Fibroblast of skin of left quadriceps (primary cell): ENCODE data around the gene SH3RF3.
"Not testable (repeated sequence)": the region's sequence is repeated elsewhere in the genome, so short reads cannot be mapped to it uniquely, and the experiment has no call there.

ENCODE experiments used
- DNase-seq, 2 experiments: peaks; one replicate each; pipeline ENCODE4 v3.0.0-alpha.2; 2013; ENCODE audit warnings: low read depth in 2 of 2

The SH3RF3 gene

DNA sequence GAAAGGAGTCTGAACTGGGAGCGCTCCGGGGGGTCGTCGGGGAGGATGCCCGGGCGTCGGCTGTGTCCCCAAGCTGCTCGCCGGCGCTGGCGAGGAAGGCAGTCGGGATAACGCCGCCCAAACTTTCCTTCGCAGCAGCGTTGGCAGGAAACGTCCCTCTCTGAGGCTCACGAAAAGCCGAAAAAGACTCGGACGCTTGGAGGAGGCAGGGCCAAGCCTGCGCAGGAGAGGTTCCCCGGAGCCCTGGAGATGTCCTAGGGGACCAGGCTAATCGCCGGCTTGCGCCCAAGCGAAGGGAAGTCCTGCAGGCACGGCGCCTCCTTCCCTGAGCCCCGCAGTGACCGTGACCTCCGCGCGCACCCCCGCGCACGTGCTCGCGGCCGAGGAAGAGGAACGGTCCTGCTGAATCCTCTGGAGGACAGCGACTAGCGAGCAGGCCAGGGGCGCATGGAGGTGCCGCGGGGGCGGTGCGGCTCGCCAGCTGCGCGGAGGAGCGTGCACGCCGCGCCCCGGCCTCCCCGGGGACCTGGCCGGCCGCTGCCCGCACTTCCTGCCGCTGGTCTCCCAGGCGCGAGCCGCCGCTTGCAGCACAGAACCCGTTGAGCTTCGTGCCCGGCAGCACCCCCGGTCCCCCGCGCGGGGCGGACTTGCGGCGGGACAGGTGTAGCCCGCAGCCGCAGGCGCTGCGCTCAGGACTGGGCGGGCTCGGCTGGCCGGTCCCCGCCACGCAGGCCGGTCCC, at the start of gene SH3RF3:
TSS of gene SH3RF3 (plus strand) at position 590 of the 740 bp plus-strand sequence.
- no peak for DNase-seq

DNA sequence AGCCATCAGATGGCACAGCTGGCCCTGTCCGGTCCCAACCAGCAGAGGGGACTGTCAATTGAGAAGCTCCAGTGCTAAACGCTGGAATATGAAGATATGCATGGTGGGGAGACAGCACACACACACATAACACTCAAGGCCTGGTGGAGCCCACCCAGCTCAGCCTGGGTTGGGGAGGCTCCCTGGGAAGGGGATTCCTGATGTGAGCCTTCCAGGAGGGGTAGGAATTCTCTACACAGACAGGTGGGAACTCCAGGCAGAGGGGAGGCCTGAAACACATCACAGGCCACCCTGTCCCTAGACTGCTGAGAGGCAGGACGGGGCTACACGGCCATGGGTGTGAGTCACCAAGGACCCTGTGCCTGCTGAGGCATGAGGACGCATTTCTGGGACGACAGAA, 49.4 kb upstream of the SH3RF3 start:
- DNase-seq: no peak

DNA sequence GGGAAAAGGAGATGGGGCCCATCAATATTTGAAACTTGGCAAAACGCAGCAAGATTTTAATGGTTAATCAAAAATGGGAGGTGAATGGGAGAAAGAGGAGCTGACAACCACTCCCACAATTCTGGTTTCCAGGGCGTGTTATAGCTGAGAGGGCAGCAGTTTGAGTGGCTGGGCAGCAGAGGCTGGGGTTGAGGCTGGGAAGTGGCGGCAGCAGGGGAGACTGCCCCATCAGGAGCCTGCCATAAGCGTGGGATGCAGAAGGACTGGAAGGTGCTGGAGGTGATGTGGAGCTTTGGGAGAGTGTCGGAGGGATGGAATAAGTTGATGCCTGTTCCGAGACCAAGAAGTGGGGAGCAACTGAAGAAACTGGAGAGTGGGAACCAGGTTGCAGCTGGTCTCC, 48.9 kb upstream of the SH3RF3 start:
- DNase-seq: no peak

DNA sequence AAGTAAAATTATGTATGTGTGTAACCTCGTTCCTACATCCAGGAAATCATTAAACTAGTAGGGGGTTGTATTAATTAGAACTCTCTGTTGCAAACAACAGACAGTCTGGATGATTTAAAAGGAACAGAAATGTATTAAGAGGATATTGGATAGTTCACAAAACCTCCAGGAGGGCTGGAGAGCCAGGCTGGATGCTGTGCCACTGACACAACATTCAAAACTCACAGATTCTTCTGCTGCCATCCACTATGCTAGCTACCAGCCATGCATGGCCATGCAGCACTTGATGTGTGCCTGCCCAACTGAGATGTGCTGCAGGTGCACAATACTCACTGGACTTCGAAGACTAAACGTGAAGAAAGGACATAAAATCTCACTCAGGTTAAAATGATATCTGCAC, 48.2 kb upstream of the SH3RF3 start:
- DNase-seq: no peak

DNA sequence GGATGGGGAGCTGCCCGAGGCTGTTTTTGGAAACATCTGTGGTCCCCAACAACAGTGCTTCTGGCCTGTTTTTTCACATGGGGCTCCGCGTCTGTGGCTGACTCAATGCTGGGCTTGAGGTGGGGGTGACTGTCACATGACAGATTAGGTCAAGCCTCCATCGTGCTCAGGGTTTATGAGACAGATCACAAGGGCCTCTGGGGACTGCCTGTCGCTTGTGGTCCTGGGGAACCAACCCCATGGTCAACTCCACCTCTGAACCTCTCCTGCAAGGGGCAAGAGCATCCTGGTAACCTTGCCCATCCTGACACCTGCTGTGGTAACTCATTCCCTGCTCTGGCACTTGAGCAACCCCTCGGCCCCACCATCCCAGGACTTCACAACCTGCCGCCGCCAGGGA, 47.6 kb upstream of the SH3RF3 start:
- DNase-seq: no peak

DNA sequence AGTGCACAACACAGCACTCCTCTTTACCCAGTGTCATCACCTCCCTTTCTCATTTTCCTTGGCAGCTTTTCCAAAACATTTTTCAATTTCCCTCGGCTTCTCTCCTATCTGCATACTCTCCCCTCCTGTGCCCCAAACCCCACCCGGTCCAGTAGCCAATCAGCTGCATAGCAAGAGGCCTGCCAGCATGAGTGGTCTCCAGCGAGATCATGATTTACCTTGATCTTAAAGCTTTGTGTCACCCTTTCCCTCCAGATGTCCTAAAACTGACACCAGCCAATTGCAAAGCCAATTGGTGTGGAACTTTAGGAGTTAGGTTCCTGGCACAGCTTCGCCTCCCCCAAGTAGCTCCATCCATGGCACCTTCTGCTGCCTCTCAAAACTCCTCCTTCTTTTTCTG, 45.2 kb upstream of the SH3RF3 start:
- no peak for DNase-seq

DNA sequence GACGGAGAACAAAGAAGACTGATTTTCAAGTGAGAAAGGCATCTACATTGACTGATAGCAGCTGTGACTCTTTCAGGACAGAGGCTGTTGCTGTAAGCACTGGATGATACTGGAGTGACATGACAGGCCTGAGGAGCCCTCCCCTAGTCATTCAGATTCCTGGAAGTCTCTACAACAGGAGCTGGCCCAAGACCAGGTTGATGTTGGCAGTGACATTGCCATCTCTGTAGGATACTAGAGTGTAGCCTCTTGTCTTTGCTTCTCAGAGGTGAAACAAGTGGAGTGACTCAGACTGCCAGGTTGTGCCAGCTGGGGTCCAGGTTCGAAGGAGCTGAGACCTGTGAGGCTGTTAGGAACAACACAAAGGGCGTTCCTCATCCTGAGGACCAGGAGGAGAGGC, 44.7 kb upstream of the SH3RF3 start:
- DNase-seq: no peak

DNA sequence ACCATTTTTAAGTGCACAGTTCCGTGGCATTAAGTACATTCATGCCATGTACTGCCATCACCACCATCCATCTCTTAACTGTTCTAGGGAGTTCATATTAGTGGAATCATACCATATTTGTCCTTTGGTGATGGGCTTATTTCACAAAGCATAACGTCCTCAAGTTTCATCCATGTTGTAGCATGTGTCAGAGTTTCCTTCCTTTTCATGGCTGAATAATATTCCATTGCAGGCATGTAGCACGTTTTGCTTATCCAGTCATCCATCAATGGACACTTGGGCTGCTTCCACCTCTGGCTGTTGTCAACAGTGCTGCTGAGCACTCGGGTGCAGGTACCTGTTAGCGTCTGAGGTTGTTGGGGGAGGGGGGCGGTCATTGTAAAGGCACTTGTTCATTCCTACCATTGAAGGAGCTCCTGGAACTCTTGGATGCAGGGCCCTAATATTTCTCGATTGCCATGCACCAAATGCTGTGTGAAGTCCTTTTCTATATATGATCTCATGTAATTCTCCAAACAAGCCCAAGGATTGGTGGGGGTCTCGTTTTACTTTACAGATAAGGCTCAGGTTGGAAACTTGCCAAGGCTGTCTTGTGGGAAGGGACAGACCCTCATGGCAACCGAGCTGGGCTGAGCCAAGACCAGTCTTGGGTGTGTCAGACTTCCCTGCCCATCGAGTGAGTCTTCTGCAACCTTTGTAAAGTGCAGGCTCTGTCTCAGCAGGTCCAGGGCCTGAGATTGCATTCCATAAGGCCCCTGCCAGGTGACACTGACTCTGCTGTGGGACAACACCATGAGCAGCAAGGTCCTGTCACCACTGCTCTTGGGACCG, 42.9 kb upstream of the SH3RF3 start:
- DNase-seq: no peak

DNA sequence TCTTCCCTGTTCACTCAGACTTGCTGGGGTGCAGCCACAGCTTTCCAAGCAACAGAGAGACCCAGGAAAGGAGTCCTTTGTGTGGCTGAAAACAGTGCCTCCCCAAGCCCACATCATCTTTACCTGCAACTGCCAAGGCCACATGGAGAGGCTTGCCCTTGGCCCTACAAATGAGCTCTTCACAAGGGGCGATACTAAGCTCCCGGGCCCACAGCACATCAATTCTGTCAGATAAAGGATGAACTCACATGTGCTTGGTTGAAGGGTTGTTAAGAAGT, 42.3 kb upstream of the SH3RF3 start:
- no peak for DNase-seq

DNA sequence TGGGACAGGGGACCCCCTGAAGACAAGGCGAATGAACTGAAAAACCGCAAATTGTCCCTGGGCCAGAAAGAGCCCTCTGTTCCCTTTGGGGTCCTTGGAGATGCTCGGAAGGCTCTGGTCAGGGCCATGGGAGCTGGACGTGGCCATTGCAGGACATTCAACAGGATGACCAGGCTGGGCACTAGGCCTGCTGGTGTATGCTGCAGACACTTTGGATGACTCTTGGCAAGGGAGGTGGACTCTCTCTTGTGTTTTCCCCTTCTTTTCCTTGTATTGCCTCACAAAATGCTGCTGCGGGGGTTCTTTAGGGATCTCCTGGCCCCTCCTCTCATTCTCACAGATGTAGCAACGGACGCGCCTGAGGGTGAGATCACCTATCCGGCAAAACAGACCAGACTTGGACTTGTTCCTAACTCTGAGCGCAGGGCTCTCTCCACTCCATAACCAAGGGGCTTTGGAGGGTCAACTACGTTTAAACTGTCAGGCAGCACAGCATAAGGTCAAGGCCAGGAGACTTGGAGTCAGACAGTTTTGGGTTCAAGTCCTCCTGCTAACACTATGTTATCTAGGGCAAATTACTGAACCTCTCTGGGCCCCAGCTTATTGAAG, 41.8 kb upstream of the SH3RF3 start:
- DNase-seq: no peak

DNA sequence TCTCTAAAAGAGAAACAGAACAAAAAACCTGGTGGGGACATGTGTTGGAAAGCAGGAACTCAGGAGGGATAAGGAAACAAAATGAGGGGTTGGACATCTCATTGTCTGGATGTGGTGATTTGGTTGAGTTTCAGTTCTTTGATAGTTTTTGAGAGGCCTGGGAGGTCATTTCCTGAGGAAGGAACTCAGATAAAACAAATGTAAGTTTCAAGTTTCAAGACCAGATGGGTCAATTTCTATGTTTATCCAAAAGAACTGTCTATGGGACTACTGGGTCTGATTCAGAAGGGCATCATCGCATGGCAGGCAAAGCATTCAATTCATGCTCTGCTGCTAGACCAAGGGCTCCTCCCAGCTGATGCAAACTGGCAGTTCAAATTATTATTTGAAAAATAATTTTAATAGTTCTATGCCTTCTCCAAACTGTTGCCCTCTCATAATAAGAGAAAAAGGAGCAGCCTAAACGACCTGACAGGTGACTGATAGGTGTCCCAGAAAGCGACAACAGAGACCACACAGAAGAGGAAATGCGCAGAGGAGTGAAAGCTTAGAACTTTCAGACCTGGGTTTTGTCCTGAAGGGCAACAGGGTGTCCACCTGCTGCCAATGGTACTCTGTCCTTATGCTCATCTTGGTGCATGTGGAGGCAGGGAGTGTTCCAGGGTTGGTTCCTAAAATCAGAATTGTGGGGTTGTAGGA, 39.3 kb upstream of the SH3RF3 start:
- DNase-seq: no peak

DNA sequence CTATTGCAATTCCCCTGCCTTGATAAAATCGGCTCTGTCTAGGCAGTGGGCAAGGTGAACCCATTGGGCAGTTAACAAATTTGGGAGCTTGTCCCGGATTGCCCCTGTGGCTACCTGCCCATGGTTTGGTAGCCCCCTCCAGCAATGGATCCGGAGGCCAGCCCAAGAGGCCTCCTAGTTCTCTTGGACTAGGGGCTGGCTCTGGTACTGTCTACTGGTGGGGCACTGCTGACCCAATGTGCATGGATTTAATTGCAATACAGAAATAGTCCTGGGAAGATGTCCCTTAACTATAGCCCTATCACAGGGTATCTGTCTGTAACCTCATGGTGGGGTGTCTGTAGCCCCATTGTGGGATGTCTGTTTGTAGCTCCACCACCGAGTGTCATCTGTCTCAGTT, 37.5 kb upstream of the SH3RF3 start:
- no peak for DNase-seq

DNA sequence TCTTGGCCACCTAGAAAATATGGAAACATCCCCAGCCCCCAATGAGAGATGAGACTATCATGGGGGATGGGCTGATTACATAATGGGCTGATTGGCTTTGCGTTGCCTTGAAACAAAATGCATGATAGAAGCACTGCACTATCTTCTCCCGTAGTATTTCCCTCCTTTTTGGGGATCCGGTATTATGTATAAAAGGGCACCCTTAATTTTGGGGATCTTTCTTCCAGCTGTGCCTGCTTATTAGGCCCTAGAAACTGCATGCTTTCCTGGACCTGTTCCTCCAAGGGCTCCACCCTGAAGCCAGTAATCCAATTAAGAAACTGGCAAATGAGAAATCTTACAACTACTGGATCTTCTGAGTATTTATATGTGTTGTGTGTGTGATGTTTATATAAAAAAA, 34.9 kb upstream of the SH3RF3 start:
- no peak for DNase-seq

DNA sequence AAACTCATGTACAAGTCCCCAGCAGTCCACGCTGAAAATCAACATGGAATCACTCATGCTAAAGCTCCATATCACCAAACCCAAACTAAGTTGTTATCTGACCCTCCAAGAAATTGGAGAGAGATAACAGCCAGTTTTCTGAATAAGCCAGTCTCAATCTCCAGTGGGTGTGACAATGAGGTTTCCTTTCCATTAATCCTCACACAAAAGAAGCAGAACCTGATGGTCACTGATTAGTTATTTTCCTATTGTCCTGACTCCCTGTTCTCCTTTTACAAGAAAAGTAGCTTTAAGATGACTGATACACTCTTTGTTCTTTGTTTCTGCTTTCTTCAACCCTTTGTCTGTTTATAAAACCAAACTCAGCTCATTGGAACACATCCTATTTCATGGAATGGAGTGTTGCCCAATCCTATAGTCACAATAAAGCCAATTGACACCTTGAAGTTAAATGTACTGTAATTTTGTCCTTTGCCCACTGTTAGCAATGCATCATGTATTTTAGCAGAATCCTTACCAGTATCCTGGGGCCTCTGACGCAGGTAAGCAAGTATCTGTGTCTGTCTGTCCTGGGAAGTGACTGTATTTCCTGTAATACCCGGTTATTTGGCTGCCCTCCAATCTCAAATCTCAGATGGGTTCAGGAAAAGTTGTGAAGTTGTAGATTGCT, 30.6 kb upstream of the SH3RF3 start:
- no peak for DNase-seq

DNA sequence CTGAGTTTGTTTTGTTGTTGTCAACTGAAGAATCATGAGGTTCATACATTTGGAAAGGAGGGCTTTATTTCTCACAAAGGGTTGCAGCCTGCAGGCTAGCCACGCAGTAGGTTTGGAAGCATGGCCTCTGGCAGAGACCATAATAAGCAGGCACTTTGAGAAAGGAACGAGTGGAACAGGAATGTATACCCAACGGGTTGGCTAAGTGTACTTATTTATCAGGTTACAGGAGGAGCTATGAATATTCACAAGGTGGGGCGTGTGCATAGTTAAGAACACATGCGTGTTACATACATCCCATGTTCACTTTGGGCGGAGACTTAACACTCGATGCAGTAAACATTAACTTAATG, 30.1 kb upstream of the SH3RF3 start:
- no peak for DNase-seq

DNA sequence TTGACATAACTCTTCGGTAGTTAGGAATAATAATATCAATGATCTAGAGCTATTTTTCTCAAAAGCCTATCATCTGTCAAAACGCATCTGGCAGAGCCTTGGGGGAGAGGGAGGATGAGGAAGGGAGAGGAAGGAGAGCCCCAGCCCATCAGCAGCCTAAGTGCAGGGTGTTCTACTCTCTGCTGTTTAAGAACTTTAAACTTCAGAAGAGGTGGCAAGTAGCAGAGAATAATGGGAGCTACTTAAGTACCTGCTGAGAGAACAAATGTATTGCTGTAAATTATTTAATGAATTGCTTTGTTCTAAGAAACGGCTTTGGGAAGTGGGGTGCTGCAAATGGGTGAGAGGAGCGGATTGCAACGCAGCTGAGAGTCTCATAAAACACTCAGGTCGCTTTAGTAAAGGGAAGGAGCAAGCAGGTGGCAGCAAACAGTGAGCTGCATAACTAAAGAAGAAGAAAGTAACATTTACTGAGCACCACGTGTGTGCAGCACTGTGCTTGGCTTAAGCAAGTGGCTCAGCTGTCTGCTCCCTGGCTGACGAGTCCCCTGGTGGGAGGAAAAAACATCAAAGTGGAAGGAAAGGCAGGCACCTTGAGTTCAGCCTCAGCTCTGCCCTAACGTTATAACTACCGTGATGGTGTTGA, 26.3 kb upstream of the SH3RF3 start:
- DNase-seq: no peak

DNA sequence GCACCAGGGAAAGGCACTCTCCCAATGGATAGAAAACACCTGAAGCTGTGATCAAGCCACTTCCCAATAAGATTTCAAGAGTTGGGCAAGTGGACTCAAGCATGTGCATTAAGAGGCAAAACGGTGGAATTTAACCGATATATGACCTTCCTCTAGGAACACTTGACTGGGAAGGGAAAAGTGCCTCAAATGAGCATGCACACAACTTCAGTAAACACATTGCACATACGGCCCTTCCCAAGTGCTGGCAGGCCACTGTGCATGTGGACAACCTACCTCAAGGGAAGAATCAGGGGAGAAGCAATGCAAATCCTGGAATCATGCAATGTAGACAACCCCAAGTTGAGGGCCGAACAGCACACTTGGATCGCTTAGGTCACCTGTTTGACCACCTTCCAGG, 23.9 kb upstream of the SH3RF3 start:
- DNase-seq: no peak

DNA sequence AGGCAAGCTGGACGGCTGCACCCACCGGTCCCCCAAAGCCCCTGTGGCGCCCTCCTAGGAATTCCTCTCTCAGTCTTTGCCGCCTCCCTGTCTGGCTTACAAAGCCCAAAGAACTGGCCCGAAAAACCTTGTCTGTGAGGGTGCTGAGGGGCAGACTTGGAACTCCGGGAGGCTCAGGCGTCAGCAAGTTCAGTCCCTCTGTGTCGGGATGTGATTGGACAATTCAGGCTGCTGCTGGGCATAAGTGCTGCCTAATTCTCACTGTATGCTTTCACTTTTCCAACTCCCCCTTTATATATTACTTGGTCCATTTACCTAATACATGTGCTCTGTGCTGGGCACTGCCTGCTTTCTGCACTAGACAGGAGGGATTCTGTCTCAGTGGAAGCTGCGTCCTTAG, 20.3 kb upstream of the SH3RF3 start:
- no peak for DNase-seq

DNA sequence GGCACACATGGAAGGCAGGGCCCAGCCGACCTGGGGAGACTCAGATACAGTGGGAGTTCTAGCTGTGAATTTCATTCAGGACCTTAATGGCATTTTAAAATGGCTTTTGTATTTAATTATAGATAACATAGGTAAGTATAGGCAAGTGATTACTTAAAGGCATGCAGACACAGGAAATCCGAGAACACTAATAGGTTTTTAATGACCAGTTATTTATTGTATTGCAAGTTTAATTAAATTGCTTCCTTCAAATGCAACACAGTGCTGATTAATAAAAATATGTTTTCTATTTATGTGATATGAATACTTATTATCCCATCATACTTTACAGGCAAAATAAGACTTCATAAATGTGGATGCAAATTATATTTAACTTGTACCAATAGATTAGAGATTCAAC, 19.7 kb upstream of the SH3RF3 start:
- no peak for DNase-seq

DNA sequence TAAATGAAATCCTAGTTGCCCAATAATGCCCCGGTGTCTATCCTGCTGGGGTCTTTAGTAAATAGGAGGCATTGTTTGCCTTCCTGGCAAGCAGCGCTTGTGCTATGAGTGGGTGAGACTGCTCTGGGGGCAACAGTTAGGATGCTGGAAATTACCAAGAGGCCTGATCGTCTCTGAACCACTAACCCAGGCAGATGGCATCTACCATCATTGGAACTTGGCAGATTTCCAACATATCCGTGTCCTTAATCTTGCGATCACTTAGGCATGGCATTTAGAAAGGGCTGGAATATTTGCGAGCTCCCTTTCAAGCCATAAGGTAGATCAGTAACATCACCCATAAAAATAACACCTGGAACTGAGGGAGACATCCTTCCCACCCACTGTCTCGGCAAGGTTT, 18.8 kb upstream of the SH3RF3 start:
- DNase-seq: no peak

DNA sequence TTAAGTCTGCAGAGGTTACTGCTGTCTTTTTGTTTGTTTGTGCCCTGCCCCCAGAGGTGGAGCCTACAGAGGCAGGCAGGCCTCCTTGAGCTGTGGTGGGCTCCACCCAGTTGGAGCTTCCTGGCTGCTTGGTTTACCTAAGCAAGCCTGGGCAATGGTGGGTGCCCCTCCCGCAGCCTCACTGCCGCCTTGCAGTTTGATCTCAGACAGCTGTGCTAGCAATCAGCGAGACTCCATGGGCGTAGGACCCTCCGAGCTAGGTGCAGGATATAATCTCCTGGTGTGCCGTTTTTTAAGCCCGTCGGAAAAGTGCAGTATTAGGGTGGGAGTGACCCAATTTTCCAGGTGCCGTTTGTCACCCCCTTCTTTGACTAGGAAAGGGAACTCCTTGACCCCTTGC, 11.8 kb upstream of the SH3RF3 start:
- not testable (repeated sequence) for DNase-seq

DNA sequence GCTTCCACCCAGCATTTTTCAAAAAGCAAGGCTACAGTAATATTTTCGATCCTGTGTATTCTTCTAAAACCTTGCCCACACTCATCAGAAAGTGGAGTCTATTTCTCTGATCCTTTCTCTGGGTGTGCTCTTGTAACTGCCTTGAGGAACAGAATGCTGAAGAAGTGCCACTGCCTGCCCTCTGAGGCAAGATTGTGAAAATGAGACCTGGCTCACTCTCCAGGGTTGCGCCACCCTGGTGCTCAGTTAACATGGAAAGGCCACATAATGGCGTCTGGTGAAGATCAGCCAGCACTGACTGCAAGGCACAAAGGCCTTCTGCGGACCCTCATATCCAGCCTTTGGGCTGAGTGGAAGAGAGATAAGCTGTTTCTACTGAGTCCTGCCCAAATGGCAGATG, 11.2 kb upstream of the SH3RF3 start:
- DNase-seq: no peak
